Lung (tissue), 12 donors: ENCODE results near the gene TNS3. TPM values are rescaled to one million over a fixed set of nuclear protein-coding genes. Genes with fewer than 3 reads are reported as not detected.

Source experiments
- ATAC-seq: fragments of 200-7000 bp; cut with Tn5 transposase; one replicate; pipeline ENCODE4 v1.9.1; 2020; ENCODE audit warnings: moderate number of reproducible peaks; ENCODE audit not compliant: insufficient read depth, low FRiP score
- DNase-seq, 3 donors: peaks; one replicate each; pipeline ENCODE4 v3.0.0-alpha.2; 2013 to 2017
- H3K27ac ChIP-seq, 2 donors: one replicate each; pipeline ENCODE4 v1.5.1; 2013; ENCODE audit warnings: mild to moderate bottlenecking in 2 of 2, moderate library complexity in 2 of 2, control low read depth in 1 of 2, inconsistent platforms in 1 of 2, low read depth in 1 of 2, low read length in 1 of 2
- H3K27me3 ChIP-seq, 3 donors: one replicate each; pipeline ENCODE4 v1.5.1; 2013; ENCODE audit warnings: low read length in 2 of 3; ENCODE audit not compliant: control insufficient read depth in 3 of 3, insufficient read depth in 3 of 3
- H3K36me3 ChIP-seq, 4 donors: one replicate each; pipeline ENCODE4 v1.5.1; 2013; ENCODE audit warnings: low read length in 4 of 4, mild to moderate bottlenecking in 1 of 4, moderate library complexity in 1 of 4; ENCODE audit not compliant: control insufficient read depth in 4 of 4, insufficient read depth in 4 of 4
- H3K4me1 ChIP-seq, 5 donors: one replicate each; pipeline ENCODE4 v1.5.1; 2013; ENCODE audit warnings: low read length in 5 of 5, mild to moderate bottlenecking in 2 of 5, moderate library complexity in 1 of 5; ENCODE audit not compliant: control insufficient read depth in 5 of 5, insufficient read depth in 5 of 5
- H3K4me3 ChIP-seq: one replicate; pipeline ENCODE4 v1.5.1; 2013; ENCODE audit warnings: mild to moderate bottlenecking, control low read depth, moderate library complexity
- H3K9ac ChIP-seq, 2 donors: one replicate each; pipeline ENCODE4 v1.5.1; 2013; ENCODE audit warnings: low read length in 2 of 2, control low read depth in 1 of 2; ENCODE audit not compliant: insufficient read depth in 1 of 2
- H3K9me3 ChIP-seq, 4 donors: one replicate each; pipeline ENCODE4 v1.5.1; 2013; ENCODE audit warnings: low read length in 3 of 4, mild to moderate bottlenecking in 1 of 4, moderate library complexity in 1 of 4; ENCODE audit not compliant: control insufficient read depth in 4 of 4, insufficient read depth in 3 of 4
- CTCF ChIP-seq: IDR thresholded peaks from 2 replicates; pipeline ENCODE4 v1.5.1; 2012; ENCODE audit warnings: mild to moderate bottlenecking; ENCODE audit errors: control extremely low read depth, extremely low read depth
- WGBS, 2 donors: extraction: QIAGEN DNeasy Blood & Tissue Kit; methylation state at CpG; one replicate each; pipeline ENCODE4 v1.1.7; 2013; 5-methylcytosine and 5-hydroxymethylcytosine counted together
- polyA plus RNA-seq, 2 donors: library from polyadenylated mRNA; stranded (reverse); fragments of 200-250 nt; gene quantifications; one replicate each; pipeline ENCODE4 v1.2.1, GENCODE V29; 2013
- total RNA-seq, 2 donors: library from RNA; depleted of rRNA in 1 of 2; stranded (reverse); fragments of >200 nt in 1 of 2; gene quantifications; one replicate each; pipeline ENCODE4 v1.2.1, GENCODE V29; 2014 to 2021
- donor health status: control.
- donor health status: control.
- donor health status: Bipolar disorder and iron deficiency.
- donor health status: healthy.
- donor health status: DM: yes; HTN: yes; CAD: no.

The TNS3 gene
- total and polyA plus RNA-seq, 4 donors = 23.8 to 140 (median 85.7) TPM

GRCh38 chr7:47370461-47371042, 211.4 kb downstream of the TNS3 start:
- ATAC-seq (no peak), DNase-seq (no peak)
- Histone ChIP-seq H3K36me3 (peaks cover 0 to 28% (median 22%) of the 10 kb centered on the region in 4 donors), H3K9me3 (no peaks in the 10 kb centered on the region), H3K4me1 (peaks cover 3 to 22% (median 15%) of the 10 kb centered on the region in 5 donors), H3K27me3 (no peaks in the 10 kb centered on the region), H3K9ac (no peak overlapping the region), H3K27ac (no peak overlapping the region), H3K4me3 (no peak overlapping the region)
- WGBS, 2 donors = 84 to 91% methylated on average over 15 of the region's 15 CpGs
- no peak for TF ChIP-seq CTCF

DNA sequence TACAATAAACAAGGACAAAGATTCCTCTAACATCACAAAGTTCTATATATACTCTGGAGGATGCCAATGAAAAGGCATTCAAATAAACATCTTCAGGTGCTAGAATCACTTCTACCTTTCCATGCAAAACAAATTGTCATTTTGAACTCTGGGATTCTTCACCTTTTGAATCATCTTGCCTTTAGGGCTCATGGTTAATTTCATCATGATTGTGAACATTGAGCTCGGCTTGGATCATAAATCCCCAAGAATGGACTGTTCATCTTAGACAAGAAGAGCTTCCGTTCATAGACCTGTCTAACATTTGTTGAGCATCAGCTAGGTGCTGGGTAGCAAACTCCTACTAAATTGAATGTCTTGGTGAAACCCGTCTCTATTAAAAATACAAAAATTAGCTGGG, 212.2 kb downstream of the TNS3 start:
- WGBS, 2 donors = 96 to 97% methylated on average over 3 of the region's 3 CpGs
- peaks cover 0 to 28% (median 23%) of the 10 kb centered on the region in 4 donors for H3K36me3 ChIP-seq
- H3K27ac ChIP-seq = no peak overlapping the region
- DNase-seq (no peak), ATAC-seq (no peak)
- no peak overlapping the region for H3K4me3 ChIP-seq
- no peaks in the 10 kb centered on the region for H3K9me3 ChIP-seq
- H3K27me3 ChIP-seq = no peaks in the 10 kb centered on the region
- TF ChIP-seq CTCF = no peak
- peaks cover 3 to 17% (median 9%) of the 10 kb centered on the region in 5 donors for H3K4me1 ChIP-seq
- H3K9ac ChIP-seq = no peak overlapping the region

DNA sequence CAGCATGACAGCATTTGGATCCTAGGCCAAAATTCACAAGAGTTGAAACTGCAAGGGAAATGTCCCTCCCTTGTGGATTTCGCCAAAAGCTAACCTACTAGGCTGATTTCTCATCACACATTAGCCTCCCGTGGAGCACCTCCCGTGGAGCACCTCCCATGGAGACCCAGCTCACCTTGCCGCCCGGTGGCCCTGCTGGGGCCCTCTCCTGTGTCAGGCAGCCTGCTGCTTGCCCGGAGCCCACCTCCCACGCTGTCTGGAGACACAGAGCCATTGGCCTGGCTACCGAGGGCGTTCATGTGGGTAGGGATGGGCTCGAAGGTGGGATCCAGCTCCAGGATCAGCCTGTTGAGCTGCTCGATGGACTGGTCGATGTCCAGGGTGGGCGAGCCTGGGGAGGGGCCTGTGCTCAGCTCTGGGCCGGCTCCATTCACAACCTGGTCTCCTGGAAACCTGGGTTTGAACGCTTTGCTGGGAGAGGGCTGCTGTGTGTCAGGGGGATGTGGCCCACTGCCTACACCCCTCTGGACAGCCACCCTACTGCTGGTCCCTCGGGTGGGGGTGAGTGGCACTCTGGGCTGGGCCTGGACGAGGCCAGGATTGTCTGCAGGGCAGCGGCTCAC, 213.6 kb downstream of the TNS3 start:
- 88 to 94% methylated on average over 18 of the region's 18 CpGs for WGBS, 2 donors
- H3K27ac ChIP-seq = no peak overlapping the region
- no peak overlapping the region for H3K4me3 ChIP-seq
- TF ChIP-seq CTCF = no peak
- ATAC-seq (no peak), DNase-seq (no peak)
- peaks cover 0 to 17% (median 8%) of the 10 kb centered on the region in 5 donors for H3K4me1 ChIP-seq
- H3K9me3 ChIP-seq = no peaks in the 10 kb centered on the region
- no peaks in the 10 kb centered on the region for H3K27me3 ChIP-seq
- no peak overlapping the region for H3K9ac ChIP-seq
- H3K36me3 ChIP-seq = peaks cover 0 to 28% (median 27%) of the 10 kb centered on the region in 4 donors

- Histone ChIP-seq H3K4me3 (no peak overlapping the region), H3K27me3 (no peaks in the 10 kb centered on the region), H3K4me1 (peaks cover 0 to 9% (median 5%) of the 10 kb centered on the region in 5 donors), H3K9me3 (peaks cover 0 to 2% (median 0%) of the 10 kb centered on the region in 4 donors), H3K9ac (no peak overlapping the region), H3K27ac (no peak overlapping the region), H3K36me3 (peaks cover 0 to 35% (median 26%) of the 10 kb centered on the region in 4 donors)
- ATAC-seq (no peak), DNase-seq (no peak)
- 80 to 98% methylated on average over 5 of the region's 5 CpGs for WGBS, 2 donors
- no peak for TF ChIP-seq CTCF
These were observed 214.5 kb downstream of the TNS3 start for GRCh38 chr7:47367369-47367768.
